Hepatocyte (in vitro differentiated cells): Measurements from ENCODE around the gene MLC1.

ENCODE experiments used
- EZH2 ChIP-seq: fragments of 200-600 bp; sonication (generic); IDR thresholded peaks from 2 replicates; pipeline ENCODE4 v1.6.1; 2016; ENCODE audit warnings: antibody characterized with exemption, mild to moderate bottlenecking, borderline replicate concordance
- TF ChIP-seq, protein P1 (sequence below): fragments of 200-600 bp; sonication (generic); IDR thresholded peaks from 2 replicates; pipeline ENCODE4 v1.5.1; 2016; ENCODE audit warnings: antibody characterized with exemption, mild to moderate bottlenecking; ENCODE audit not compliant: poor library complexity

DNA sequence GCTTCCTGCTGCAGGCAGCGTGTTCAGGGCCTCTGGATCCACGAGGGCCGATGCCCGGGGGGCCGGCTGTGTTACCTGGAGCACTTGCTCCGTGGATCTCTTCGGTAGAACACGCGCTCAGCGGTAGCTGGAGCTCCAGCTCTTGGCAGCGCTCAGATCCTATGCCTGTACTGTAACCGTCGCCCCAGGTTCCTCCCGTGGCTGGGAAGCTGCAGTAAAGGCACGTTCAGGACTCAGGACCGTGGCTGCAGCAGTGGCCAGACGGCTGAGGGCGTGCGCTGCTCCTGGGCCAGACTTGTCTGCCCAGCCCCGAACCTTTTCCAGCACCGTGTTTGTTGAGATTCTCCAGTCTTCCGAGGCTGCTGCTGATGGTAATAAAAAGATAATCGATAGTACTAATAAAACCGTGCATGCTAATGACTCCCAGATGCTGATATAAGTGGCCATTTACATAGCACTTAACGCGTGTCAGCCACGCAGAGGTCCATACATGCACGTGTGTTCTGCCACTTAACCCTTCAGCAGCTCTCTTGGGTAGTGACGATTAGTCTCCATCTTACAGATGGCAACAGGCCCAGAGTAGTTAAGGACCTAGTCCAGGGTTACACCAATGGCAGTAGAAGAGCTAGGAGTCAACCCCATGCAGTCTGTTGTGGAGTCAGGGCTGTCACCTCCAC is 6.0 kb upstream of the MLC1 start:
- TF ChIP-seq, protein P1, sequence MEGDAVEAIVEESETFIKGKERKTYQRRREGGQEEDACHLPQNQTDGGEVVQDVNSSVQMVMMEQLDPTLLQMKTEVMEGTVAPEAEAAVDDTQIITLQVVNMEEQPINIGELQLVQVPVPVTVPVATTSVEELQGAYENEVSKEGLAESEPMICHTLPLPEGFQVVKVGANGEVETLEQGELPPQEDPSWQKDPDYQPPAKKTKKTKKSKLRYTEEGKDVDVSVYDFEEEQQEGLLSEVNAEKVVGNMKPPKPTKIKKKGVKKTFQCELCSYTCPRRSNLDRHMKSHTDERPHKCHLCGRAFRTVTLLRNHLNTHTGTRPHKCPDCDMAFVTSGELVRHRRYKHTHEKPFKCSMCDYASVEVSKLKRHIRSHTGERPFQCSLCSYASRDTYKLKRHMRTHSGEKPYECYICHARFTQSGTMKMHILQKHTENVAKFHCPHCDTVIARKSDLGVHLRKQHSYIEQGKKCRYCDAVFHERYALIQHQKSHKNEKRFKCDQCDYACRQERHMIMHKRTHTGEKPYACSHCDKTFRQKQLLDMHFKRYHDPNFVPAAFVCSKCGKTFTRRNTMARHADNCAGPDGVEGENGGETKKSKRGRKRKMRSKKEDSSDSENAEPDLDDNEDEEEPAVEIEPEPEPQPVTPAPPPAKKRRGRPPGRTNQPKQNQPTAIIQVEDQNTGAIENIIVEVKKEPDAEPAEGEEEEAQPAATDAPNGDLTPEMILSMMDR, result no peak
- no peak for TF ChIP-seq EZH2
